Transverse colon (tissue), 3 donors: ENCODE measurements around the gene SUCLG1.

Source experiments
- POLR2A ChIP-seq: fragments of 450-650 bp; IDR thresholded peaks from one replicate; pipeline ENCODE4 v1.6.1; 2016; ENCODE audit warnings: antibody characterized with exemption, mild to moderate bottlenecking, moderate library complexity
- TF ChIP-seq, protein P1 (sequence below), 5 experiments: fragments of 200-600 bp in 3 of 5; fragments of 450-650 bp in 2 of 5; sonication (generic) in 3 of 5; IDR thresholded peaks; 1 replicate in 2 of 5; 2 replicates in 3 of 5; pipeline ENCODE4 v1.5.1; 2016 to 2017; ENCODE audit warnings: antibody characterized with exemption in 5 of 5, inconsistent platforms in 3 of 5, mild to moderate bottlenecking in 2 of 5, moderate library complexity in 1 of 5

DNA sequence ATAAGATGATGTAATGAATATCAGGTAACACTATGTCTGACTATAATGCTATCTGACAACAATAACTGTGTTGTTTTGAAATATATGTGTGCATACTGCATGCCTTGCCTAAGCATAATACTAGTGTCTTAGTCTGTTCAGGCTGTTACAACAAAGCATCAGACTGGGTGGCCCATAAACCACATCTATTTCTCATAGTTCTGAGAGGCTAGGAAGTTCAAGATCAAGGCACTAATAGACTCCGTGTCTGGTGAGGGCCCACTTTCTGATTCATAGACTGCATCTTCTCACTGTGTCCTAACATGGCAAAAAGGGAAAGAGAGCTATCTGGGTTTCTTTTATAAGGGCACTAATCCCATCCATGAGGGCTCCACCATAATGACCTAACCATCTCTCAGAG, 80.1 kb downstream of the SUCLG1 start:
- TF ChIP-seq, protein P1, sequence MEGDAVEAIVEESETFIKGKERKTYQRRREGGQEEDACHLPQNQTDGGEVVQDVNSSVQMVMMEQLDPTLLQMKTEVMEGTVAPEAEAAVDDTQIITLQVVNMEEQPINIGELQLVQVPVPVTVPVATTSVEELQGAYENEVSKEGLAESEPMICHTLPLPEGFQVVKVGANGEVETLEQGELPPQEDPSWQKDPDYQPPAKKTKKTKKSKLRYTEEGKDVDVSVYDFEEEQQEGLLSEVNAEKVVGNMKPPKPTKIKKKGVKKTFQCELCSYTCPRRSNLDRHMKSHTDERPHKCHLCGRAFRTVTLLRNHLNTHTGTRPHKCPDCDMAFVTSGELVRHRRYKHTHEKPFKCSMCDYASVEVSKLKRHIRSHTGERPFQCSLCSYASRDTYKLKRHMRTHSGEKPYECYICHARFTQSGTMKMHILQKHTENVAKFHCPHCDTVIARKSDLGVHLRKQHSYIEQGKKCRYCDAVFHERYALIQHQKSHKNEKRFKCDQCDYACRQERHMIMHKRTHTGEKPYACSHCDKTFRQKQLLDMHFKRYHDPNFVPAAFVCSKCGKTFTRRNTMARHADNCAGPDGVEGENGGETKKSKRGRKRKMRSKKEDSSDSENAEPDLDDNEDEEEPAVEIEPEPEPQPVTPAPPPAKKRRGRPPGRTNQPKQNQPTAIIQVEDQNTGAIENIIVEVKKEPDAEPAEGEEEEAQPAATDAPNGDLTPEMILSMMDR (IDR thresholded peaks at IDR 0.05) = no peak
- TF ChIP-seq POLR2A = no peak
